Right ventricle myocardium inferior (tissue), 1 donor: ENCODE measurements around the gene FOSB. TPM values are rescaled to one million over a fixed set of nuclear protein-coding genes. Genes with fewer than 3 reads are reported as not detected.

Experiments
- microRNA-seq: library from miRNA; unstranded; fragments of <30 nt; microRNA quantifications from one replicate; pipeline ENCODE4 v1.2.0, GENCODE V29; 2020
- total RNA-seq: library from RNA; stranded (reverse); fragmentation: NEBNext Ultra II Directional; extraction: Animal tissue kit (Norgen Biotek cat#: 25700); gene quantifications from one replicate; pipeline ENCODE4 v1.2.1, GENCODE V29; 2021
- donor health status: DM: no; HTN: yes; CAD: no; lungs with severe emphysema.

The FOSB gene
- total RNA-seq, 1 donor from 2014 or later = 0.32 TPM

Small RNA genes within 50 kb of the gene (microRNA-seq; reads per million reads assigned to microRNA genes)
- not detected for gene MIR6088

Other genes starting within 250 kb of the FOSB start
- gene EXOC3L2, start 222.6 kb upstream of the FOSB start, total RNA-seq = 0.97 TPM
- 24.8 TPM for gene MARK4, start 216.7 kb upstream of the FOSB start, total RNA-seq
- gene CKM, start 145.1 kb upstream of the FOSB start, total RNA-seq = 5,817 TPM
- gene KLC3, start 127.2 kb upstream of the FOSB start, total RNA-seq = not detected
- 12.7 TPM for gene ERCC2, start 97.4 kb upstream of the FOSB start, total RNA-seq
- 182 TPM for gene PPP1R13L, start 62.9 kb upstream of the FOSB start, total RNA-seq
- gene POLR1G, start 61.4 kb upstream of the FOSB start, total RNA-seq = 8.5 TPM
- 166 TPM for gene ERCC1, start 44.1 kb upstream of the FOSB start, total RNA-seq
- gene RTN2, start 29.1 kb downstream of the FOSB start, total RNA-seq = 30.6 TPM
- gene PPM1N, start 30.4 kb downstream of the FOSB start, total RNA-seq = 0.65 TPM
- 49.0 TPM for gene VASP, start 39.5 kb downstream of the FOSB start, total RNA-seq
- 24.5 TPM for gene OPA3, start 116.8 kb downstream of the FOSB start, total RNA-seq
- gene GPR4, start 134.2 kb downstream of the FOSB start, total RNA-seq = 5.4 TPM
- gene EML2, start 171.4 kb downstream of the FOSB start, total RNA-seq = 39.1 TPM
- 5.0 TPM for gene GIPR, start 200.2 kb downstream of the FOSB start, total RNA-seq
- 252 TPM for gene SNRPD2, start 224.0 kb downstream of the FOSB start, total RNA-seq
- 1.5 TPM for gene QPCTL, start 224.7 kb downstream of the FOSB start, total RNA-seq